ENCODE measurements around the gene ADCK1. TPM values are rescaled to one million over a fixed set of nuclear protein-coding genes. Genes with fewer than 3 reads are reported as not detected.

ADCK1 gene
- total RNA-seq, 1 experiment from 2014 or later, result 5.7 TPM

DNA sequence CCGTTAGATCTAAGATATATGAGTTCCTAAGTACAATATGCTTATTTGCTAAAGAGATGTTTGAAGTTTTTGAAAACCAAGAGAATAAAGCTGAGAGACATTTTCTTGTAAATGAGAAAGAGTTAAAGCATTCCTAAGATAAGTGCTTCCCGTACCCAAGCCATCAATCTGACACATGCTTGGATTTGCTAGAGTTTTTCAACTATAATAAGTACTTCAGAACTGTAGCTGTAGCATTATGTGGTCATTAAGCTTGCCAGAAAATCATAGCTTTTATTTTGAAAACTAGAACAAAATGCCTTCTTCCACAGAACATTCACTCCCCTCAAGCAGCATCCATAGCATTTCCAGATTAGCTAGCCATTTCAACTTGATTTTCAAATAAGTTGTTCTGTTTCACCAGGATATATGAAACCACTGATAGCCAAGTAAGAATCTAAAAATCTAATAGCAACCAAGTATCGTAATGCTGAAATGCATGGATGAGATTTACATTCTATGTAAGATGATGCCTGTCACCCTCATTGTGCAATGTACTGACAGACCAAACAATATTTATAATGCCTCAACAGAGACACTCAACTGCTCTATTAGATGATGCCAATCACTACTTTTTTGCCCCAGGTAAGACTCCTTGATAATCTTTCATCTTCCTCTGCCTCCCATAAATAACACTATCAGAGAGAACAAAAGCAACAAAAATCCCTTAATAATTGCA is 47.0 kb upstream of the ADCK1 start:
- no peak for ATAC-seq
- TF ChIP-seq EZH2 (IDR thresholded peaks at IDR 0.05; ENCODE audit: low read length, unreplicated experiment) (no peak), CTCF (conservative IDR thresholded peaks at IDR 0.05; ENCODE audit: low read depth, low read length) (no peak), EZH2phosphoT487 (IDR thresholded peaks at IDR 0.05; ENCODE audit: borderline replicate concordance, low read length) (no peak)
- no peaks in the 10 kb centered on the region for H4K20me1 ChIP-seq (ENCODE audit: low read length)
- H2AFZ ChIP-seq (ENCODE audit: low read length), result no peak overlapping the region
- H3K36me3 ChIP-seq (ENCODE audit: low read depth, low read length), result peaks cover 31% of the 10 kb centered on the region
- ChIA-PET POLR2A (ENCODE audit: unreplicated experiment) (no interaction called here), CTCF (no interaction called here)
- no peak overlapping the region for H3K9ac ChIP-seq (ENCODE audit: low read length)
- no peaks in the 10 kb centered on the region for H3K4me1 ChIP-seq (ENCODE audit: insufficient read depth, low read length)
- intact Hi-C loops (cut with micrococcal nuclease), result no loop called here
- H3K27ac ChIP-seq (ENCODE audit: low read length), result no peak overlapping the region
- peaks cover 44% of the 10 kb centered on the region for H3K79me2 ChIP-seq (ENCODE audit: low read length)
- no peaks in the 10 kb centered on the region for H3K27me3 ChIP-seq (ENCODE audit: low read length)
- H3F3A ChIP-seq (ENCODE audit: low read length, unreplicated experiment), result no peaks in the 10 kb centered on the region
- H3K9me2 ChIP-seq (replicated peaks; ENCODE audit: low read length), result no peaks in the 10 kb centered on the region
- DNase-seq, result no peak
- H3K9me3 ChIP-seq (ENCODE audit: low read length), result no peaks in the 10 kb centered on the region
- BruUV-seq (replicated peaks), result no TSS peak
- H3K4me3 ChIP-seq (ENCODE audit: low read length), result no peak overlapping the region
- no peak overlapping the region for H3K4me2 ChIP-seq (ENCODE audit: low read length)

DNA sequence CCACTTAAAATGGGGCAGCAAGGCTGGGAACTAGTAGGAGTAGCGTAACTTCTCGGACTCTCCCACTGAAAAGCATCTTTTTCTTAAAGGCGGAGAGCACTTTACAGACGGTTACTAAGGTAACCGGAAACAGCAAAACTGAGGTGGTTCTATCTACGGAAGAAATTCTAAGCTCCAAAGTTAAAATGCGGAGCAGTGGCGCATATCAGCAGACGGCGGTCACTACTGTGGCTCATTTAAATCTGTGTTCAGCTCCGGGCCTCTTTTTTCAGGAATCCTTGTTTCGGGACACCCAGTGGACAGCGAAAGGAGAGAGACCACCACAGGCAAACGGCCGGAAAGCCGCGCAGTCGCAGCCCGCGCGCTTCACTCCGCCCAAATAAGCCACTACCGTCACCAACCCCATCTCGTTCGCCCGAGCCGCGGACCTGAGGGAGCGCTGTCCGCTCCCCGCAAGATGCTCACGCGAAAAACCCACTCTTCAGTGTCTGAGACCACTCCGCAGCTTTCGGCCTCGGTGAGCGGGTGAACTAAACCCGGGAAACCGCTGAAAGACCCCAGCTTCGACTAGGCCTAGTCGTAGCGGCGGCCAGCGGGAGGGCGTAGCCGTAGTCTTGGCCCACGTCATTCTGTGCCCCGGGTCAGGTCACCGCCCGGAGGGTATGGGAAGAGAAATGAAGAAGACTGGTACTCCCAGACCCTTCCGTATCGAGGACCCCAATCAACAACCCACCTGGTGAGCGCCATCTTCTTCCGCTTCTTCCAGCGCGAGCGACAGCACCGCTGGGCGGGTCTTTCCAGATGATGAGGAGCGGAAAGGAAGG is 39.3 kb upstream of the ADCK1 start, which contains the start of gene SNW1:
TSS of gene SNW1 (minus strand) at position 776 of the 824 bp plus-strand sequence. CDS start at position 747, 29 bp downstream.
- Histone ChIP-seq H4K20me1 (ENCODE audit: low read length) (peaks cover 15% of the 10 kb centered on the region; the same call in 1 of the 2 replicates), H3K9me2 (replicated peaks; ENCODE audit: low read length) (no peaks in the 10 kb centered on the region), H3K4me2 (ENCODE audit: low read length) (peak within 1 kb of the TSS; percentile 96), H3K79me2 (ENCODE audit: low read length) (peaks cover 53% of the 10 kb centered on the region), H3K27ac (ENCODE audit: low read length) (peak within 1 kb of the TSS; percentile 54), H3K4me1 (ENCODE audit: insufficient read depth, low read length) (peaks cover 19% of the 10 kb centered on the region), H3K36me3 (ENCODE audit: low read depth, low read length) (peaks cover 8% of the 10 kb centered on the region; the same call in 1 of the 2 replicates), H3K27me3 (ENCODE audit: low read length) (no peaks in the 10 kb centered on the region), H2AFZ (ENCODE audit: low read length) (peak within 1 kb of the TSS; percentile 98), H3K9ac (ENCODE audit: low read length) (peak within 1 kb of the TSS; percentile 97), H3K9me3 (ENCODE audit: low read length) (no peaks in the 10 kb centered on the region), H3F3A (ENCODE audit: low read length, unreplicated experiment) (no peaks in the 10 kb centered on the region), H3K4me3 (ENCODE audit: low read length) (peak within 1 kb of the TSS; percentile 99)
- POLR2A ChIA-PET (ENCODE audit: unreplicated experiment), result interaction anchor here (0.6 kb wide), 1 partner anchor 90 kb away, joined by 14 read pairs; no protein-coding TSS in a partner anchor
- CTCF ChIA-PET, result no interaction called here
- TF ChIP-seq EZH2phosphoT487 (IDR thresholded peaks at IDR 0.05; ENCODE audit: borderline replicate concordance, low read length), result no peak
- no peak for TF ChIP-seq EZH2 (IDR thresholded peaks at IDR 0.05; ENCODE audit: low read length, unreplicated experiment)
- TF ChIP-seq CTCF (conservative IDR thresholded peaks at IDR 0.05; ENCODE audit: low read depth, low read length), result no peak; the same call in 1 of the 2 replicates
- peak; percentile 97 for DNase-seq
- TSS peak; percentile 81 for BruUV-seq (replicated peaks)
- peak; percentile 93 for ATAC-seq
- intact Hi-C loops (cut with micrococcal nuclease), result loop anchor here (1.0 kb wide), 2 partner anchors 40 to 57 kb away; partner anchors contain the start of gene ADCK1
